H9 (cell line): ENCODE results near the gene CCL19. TPM values are rescaled to one million over a fixed set of nuclear protein-coding genes. Genes with fewer than 3 reads are reported as not detected.

Experiments used
- DNase-seq: peaks from one replicate; pipeline ENCODE4 v3.0.0-alpha.2; 2017
- H2AFZ ChIP-seq: one replicate; pipeline ENCODE4 v1.6.1; 2013; ENCODE audit warnings: mild to moderate bottlenecking, low read length, control low read depth, moderate library complexity
- H2AK5ac ChIP-seq: 2 replicates; pipeline ENCODE4 v1.6.1; 2013; ENCODE audit warnings: low read length, control low read depth, mixed read lengths; ENCODE audit not compliant: insufficient read length
- H2BK120ac ChIP-seq: one replicate; pipeline ENCODE4 v1.6.1; 2013; ENCODE audit warnings: low read depth, mild to moderate bottlenecking, low read length, control low read depth, inconsistent platforms; ENCODE audit not compliant: poor library complexity, severe bottlenecking
- H2BK12ac ChIP-seq: 2 replicates; pipeline ENCODE4 v1.6.1; 2013; ENCODE audit warnings: low read length, control low read depth, mixed read lengths, low read depth; ENCODE audit not compliant: insufficient read length
- H2BK15ac ChIP-seq: 2 replicates; pipeline ENCODE4 v1.6.1; 2013; ENCODE audit warnings: low read depth, low read length, control low read depth
- H2BK20ac ChIP-seq: one replicate; pipeline ENCODE4 v1.6.1; 2013; ENCODE audit warnings: low read depth, mild to moderate bottlenecking, low read length, control low read depth, inconsistent platforms; ENCODE audit not compliant: poor library complexity, severe bottlenecking
- H2BK5ac ChIP-seq: 2 replicates; pipeline ENCODE4 v1.6.1; 2013; ENCODE audit warnings: low read length, control low read depth, mixed read lengths; ENCODE audit not compliant: insufficient read length
- H3K14ac ChIP-seq: 2 replicates; pipeline ENCODE4 v1.6.1; 2013; ENCODE audit warnings: low read length, control low read depth; ENCODE audit not compliant: insufficient read depth
- H3K18ac ChIP-seq: 2 replicates; pipeline ENCODE4 v1.6.1; 2013; ENCODE audit warnings: low read depth, mild to moderate bottlenecking, mixed read lengths, low read length, control low read depth; ENCODE audit not compliant: insufficient read length
- H3K23ac ChIP-seq: 2 replicates; pipeline ENCODE4 v1.6.1; 2013; ENCODE audit warnings: low read length, control low read depth, mixed read lengths, low read depth; ENCODE audit not compliant: insufficient read length
- H3K23me2 ChIP-seq: 2 replicates; pipeline ENCODE4 v1.6.1; 2013; ENCODE audit warnings: low read depth, mild to moderate bottlenecking, mixed read lengths, low read length, control low read depth; ENCODE audit not compliant: insufficient read length, poor library complexity, severe bottlenecking
- H3K27ac ChIP-seq: 2 replicates; pipeline ENCODE4 v1.5.1; 2013; ENCODE audit warnings: low read length, control low read depth, mixed read lengths, low read depth; ENCODE audit not compliant: insufficient read length
- H3K27me3 ChIP-seq: 2 replicates; pipeline ENCODE4 v1.6.1; 2013; ENCODE audit warnings: low read length, control low read depth, inconsistent platforms; ENCODE audit not compliant: insufficient read depth
- H3K4ac ChIP-seq: 2 replicates; pipeline ENCODE4 v1.6.1; 2013; ENCODE audit warnings: low read depth, mild to moderate bottlenecking, control low read depth, inconsistent platforms, low read length, moderate library complexity
- H3K4me1 ChIP-seq: 2 replicates; pipeline ENCODE4 v1.6.1; 2013; ENCODE audit warnings: low read length, control low read depth, inconsistent platforms; ENCODE audit not compliant: insufficient read depth
- H3K4me2 ChIP-seq: 2 replicates; pipeline ENCODE4 v1.6.1; 2013; ENCODE audit warnings: low read length, control low read depth, mixed read lengths; ENCODE audit not compliant: insufficient read length, insufficient read depth
- H3K56ac ChIP-seq: 2 replicates; pipeline ENCODE4 v1.6.1; 2013; ENCODE audit warnings: low read depth, mild to moderate bottlenecking, mixed read lengths, low read length, control low read depth; ENCODE audit not compliant: insufficient read length
- H3K79me1 ChIP-seq: 2 replicates; pipeline ENCODE4 v1.6.1; 2013; ENCODE audit warnings: low read depth, mild to moderate bottlenecking, moderate library complexity, low read length, control low read depth, inconsistent platforms; ENCODE audit not compliant: insufficient read depth, poor library complexity, severe bottlenecking
- H3K79me2 ChIP-seq: 2 replicates; pipeline ENCODE4 v1.6.1; 2013; ENCODE audit warnings: low read length, control low read depth, inconsistent platforms; ENCODE audit not compliant: insufficient read depth
- H3K9ac ChIP-seq: 2 replicates; pipeline ENCODE4 v1.6.1; 2013; ENCODE audit warnings: low read length, control low read depth, mixed read lengths; ENCODE audit not compliant: insufficient read length; ENCODE audit errors: extremely low read depth
- H3K9me3 ChIP-seq: one replicate; pipeline ENCODE4 v1.6.1; 2013; ENCODE audit warnings: low read depth, low read length, inconsistent platforms; ENCODE audit not compliant: control insufficient read depth
- H3T11ph ChIP-seq: one replicate; pipeline ENCODE4 v1.6.1; 2013; ENCODE audit warnings: mild to moderate bottlenecking, low read length, control low read depth, inconsistent platforms
- H4K20me1 ChIP-seq: one replicate; pipeline ENCODE4 v1.6.1; 2013; ENCODE audit not compliant: control insufficient read depth, insufficient read length, insufficient read depth
- H4K5ac ChIP-seq: 2 replicates; pipeline ENCODE4 v1.6.1; 2013; ENCODE audit warnings: low read depth, mild to moderate bottlenecking, mixed read lengths, low read length, control low read depth; ENCODE audit not compliant: insufficient read length
- H4K8ac ChIP-seq: replicated peaks from 2 replicates; pipeline ENCODE4 v1.6.1; 2013; ENCODE audit warnings: low read length, control low read depth, mixed read lengths, low read depth; ENCODE audit not compliant: insufficient read length
- H4K91ac ChIP-seq: 2 replicates; pipeline ENCODE4 v1.6.1; 2013; ENCODE audit warnings: low read depth, mild to moderate bottlenecking, moderate library complexity, mixed read lengths, low read length, control low read depth; ENCODE audit not compliant: insufficient read length
- H3K27ac Mint-ChIP-seq, 3 experiments: 2 replicates in 2 of 3; 3 replicates in 1 of 3; pipeline ENCODE4 v1.8.0; 2020 to 2021; ENCODE audit warnings: mixed read lengths in 3 of 3, mild to moderate bottlenecking in 1 of 3, moderate library complexity in 1 of 3
- H3K27me3 Mint-ChIP-seq: 2 replicates; pipeline ENCODE4 v1.8.0; 2021; ENCODE audit warnings: low read depth, mild to moderate bottlenecking, moderate library complexity, mixed read lengths
- H3K36me3 Mint-ChIP-seq, 3 experiments: 2 replicates in 2 of 3; 3 replicates in 1 of 3; pipeline ENCODE4 v1.8.0; 2020 to 2021; ENCODE audit warnings: low read depth in 3 of 3, mixed read lengths in 3 of 3; ENCODE audit not compliant: insufficient read depth in 1 of 3
- H3K4me1 Mint-ChIP-seq, 2 experiments: 2 replicates each; pipeline ENCODE4 v1.8.0; 2020; ENCODE audit warnings: mixed read lengths in 2 of 2
- H3K4me3 Mint-ChIP-seq, 2 experiments: 2 replicates in 1 of 2; 3 replicates in 1 of 2; pipeline ENCODE4 v1.8.0; 2020 to 2021; ENCODE audit warnings: mild to moderate bottlenecking in 2 of 2, mixed read lengths in 2 of 2, moderate library complexity in 1 of 2
- H3K9me3 Mint-ChIP-seq, 2 experiments: 2 replicates in 1 of 2; 3 replicates in 1 of 2; pipeline ENCODE4 v1.8.0; 2020; ENCODE audit warnings: mild to moderate bottlenecking in 2 of 2, mixed read lengths in 2 of 2, moderate library complexity in 1 of 2
- WGBS: extraction: QIAGEN DNeasy Blood & Tissue Kit; methylation state at CpG from one replicate; pipeline ENCODE4 v1.1.7; 2013; ENCODE audit warnings: missing lambda C conversion rate, low lambda C conversion rate, mixed read lengths; ENCODE audit not compliant: insufficient read length; ENCODE audit errors: extremely low coverage; 5-methylcytosine and 5-hydroxymethylcytosine counted together
- total RNA-seq: library from RNA; stranded (reverse); gene quantifications from 2 replicates; pipeline ENCODE4 v1.2.1, GENCODE V29; 2021
- TF ChIP-seq, protein P1 (sequence below): fragments of 200-600 bp; sonication (generic); conservative IDR thresholded peaks from 3 replicates; pipeline ENCODE4 v1.8.0; 2021; ENCODE audit warnings: antibody characterized with exemption, mild to moderate bottlenecking

CCL19 gene
- total RNA-seq, 1 experiment from 2014 or later = not detected

DNA sequence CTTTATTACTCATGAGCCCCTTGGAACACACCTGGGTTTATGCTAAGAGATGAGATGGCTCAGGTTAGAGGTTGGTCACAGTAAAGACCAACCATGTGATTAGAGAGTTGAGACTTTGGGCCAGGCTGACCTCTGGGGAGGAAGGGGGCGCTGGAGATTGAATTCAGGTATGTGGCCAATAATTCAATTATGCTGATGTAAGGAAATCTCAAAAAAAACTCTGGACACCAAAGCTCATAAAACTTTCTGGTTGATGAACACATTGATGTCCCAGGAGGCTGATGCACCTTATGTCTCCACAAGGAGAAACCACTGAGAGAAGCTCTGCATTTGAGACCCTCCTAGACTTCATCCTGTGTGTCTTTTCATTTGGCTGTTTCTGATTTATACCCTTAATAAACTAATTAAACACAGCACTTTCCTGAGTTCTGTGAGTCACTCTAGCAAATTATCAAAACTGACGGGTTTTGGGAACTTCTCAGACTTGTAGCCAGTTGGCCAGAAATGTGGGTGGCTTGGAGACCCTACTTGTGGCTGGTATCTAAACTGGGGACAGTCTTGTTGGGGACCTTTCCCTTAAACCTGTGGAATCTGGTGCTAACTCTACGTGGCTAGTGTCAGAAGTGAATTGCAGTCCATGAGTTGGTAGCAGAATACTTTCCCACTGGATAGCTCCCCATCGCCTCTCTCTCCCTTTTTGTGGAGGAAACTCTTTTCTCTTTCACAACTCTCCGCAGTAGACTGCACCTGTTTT lies 21.1 kb downstream of the CCL19 start:
- Histone ChIP-seq H3K79me2 (no peaks in the 10 kb centered on the region), H4K91ac (no peak overlapping the region), H3K4me2 (no peak overlapping the region), H2BK5ac (no peak overlapping the region), H3K9ac (no peak overlapping the region), H4K8ac (no peak overlapping the region), H3K4ac (no peak overlapping the region), H3K27me3 (no peaks in the 10 kb centered on the region), H4K5ac (no peak overlapping the region), H2BK15ac (no peak overlapping the region), H3T11ph (no peak overlapping the region), H2AK5ac (no peak overlapping the region), H3K18ac (no peak overlapping the region), H2BK120ac (no peak overlapping the region), H3K79me1 (no peaks in the 10 kb centered on the region), H3K23me2 (peaks cover 7% of the 10 kb centered on the region), H3K27ac (no peak overlapping the region), H2AFZ (no peak overlapping the region), H3K14ac (no peak overlapping the region), H3K9me3 (no peaks in the 10 kb centered on the region), H4K20me1 (no peaks in the 10 kb centered on the region), H3K23ac (no peak overlapping the region), H3K4me1 (no peaks in the 10 kb centered on the region), H3K56ac (no peak overlapping the region), H2BK12ac (no peak overlapping the region), H2BK20ac (no peak overlapping the region)
- Mint-ChIP-seq H3K9me3 (peaks cover 10 to 13% of the 10 kb centered on the region in 2 experiments), H3K36me3 (peaks cover 24 to 27% (median 24%) of the 10 kb centered on the region in 3 experiments), H3K27me3 (peaks cover 10% of the 10 kb centered on the region), H3K4me1 (peaks cover 5% of the 10 kb centered on the region in 2 experiments), H3K4me3 (no peak overlapping the region), H3K27ac (no peak overlapping the region)
- DNase-seq = no peak
- TF ChIP-seq, protein P1, sequence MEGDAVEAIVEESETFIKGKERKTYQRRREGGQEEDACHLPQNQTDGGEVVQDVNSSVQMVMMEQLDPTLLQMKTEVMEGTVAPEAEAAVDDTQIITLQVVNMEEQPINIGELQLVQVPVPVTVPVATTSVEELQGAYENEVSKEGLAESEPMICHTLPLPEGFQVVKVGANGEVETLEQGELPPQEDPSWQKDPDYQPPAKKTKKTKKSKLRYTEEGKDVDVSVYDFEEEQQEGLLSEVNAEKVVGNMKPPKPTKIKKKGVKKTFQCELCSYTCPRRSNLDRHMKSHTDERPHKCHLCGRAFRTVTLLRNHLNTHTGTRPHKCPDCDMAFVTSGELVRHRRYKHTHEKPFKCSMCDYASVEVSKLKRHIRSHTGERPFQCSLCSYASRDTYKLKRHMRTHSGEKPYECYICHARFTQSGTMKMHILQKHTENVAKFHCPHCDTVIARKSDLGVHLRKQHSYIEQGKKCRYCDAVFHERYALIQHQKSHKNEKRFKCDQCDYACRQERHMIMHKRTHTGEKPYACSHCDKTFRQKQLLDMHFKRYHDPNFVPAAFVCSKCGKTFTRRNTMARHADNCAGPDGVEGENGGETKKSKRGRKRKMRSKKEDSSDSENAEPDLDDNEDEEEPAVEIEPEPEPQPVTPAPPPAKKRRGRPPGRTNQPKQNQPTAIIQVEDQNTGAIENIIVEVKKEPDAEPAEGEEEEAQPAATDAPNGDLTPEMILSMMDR = no peak
- no CpG with 5 or more reads among the region's 5 CpGs for WGBS
